Mesendoderm (in vitro differentiated cells): Measurements from ENCODE around the gene CERS4.

ENCODE experiments used
- DNase-seq: peaks from one replicate; pipeline ENCODE4 v3.0.0; 2013
- H2AK5ac ChIP-seq: 2 replicates; pipeline ENCODE4 v1.6.1; 2013; ENCODE audit warnings: low read length, inconsistent platforms
- H2BK120ac ChIP-seq: 2 replicates; pipeline ENCODE4 v1.6.1; 2013; ENCODE audit warnings: low read depth, mild to moderate bottlenecking, low read length, moderate library complexity, mixed read lengths
- H2BK15ac ChIP-seq: replicated peaks from 2 replicates; pipeline ENCODE4 v1.6.1; 2013; ENCODE audit warnings: low read depth, mild to moderate bottlenecking, moderate library complexity
- H2BK5ac ChIP-seq: 2 replicates; pipeline ENCODE4 v1.6.1; 2013; ENCODE audit warnings: low read length, inconsistent platforms
- H3K18ac ChIP-seq: 2 replicates; pipeline ENCODE4 v1.6.1; 2013; ENCODE audit warnings: mild to moderate bottlenecking, low read length, mixed read lengths
- H3K23ac ChIP-seq: one replicate; pipeline ENCODE4 v1.6.1; 2013; ENCODE audit warnings: low read length
- H3K27ac ChIP-seq: 2 replicates; pipeline ENCODE4 v1.5.1; 2013; ENCODE audit warnings: low read depth, mild to moderate bottlenecking, inconsistent platforms, low read length, moderate library complexity
- H3K27me3 ChIP-seq: 2 replicates; pipeline ENCODE4 v1.6.1; 2013; ENCODE audit warnings: low read length, control low read depth, mild to moderate bottlenecking, inconsistent platforms; ENCODE audit not compliant: insufficient read depth, poor library complexity
- H3K36me3 ChIP-seq: 2 replicates; pipeline ENCODE4 v1.6.1; 2013; ENCODE audit warnings: low read length, inconsistent platforms; ENCODE audit not compliant: control insufficient read depth, insufficient read depth
- H3K4ac ChIP-seq: one replicate; pipeline ENCODE4 v1.6.1; 2013; ENCODE audit warnings: low read depth, mild to moderate bottlenecking, low read length, moderate library complexity
- H3K4me1 ChIP-seq: 2 replicates; pipeline ENCODE4 v1.6.1; 2013; ENCODE audit warnings: low read depth, low read length, inconsistent platforms; ENCODE audit not compliant: control insufficient read depth
- H3K4me2 ChIP-seq: 2 replicates; pipeline ENCODE4 v1.6.1; 2013; ENCODE audit warnings: low read length
- H3K4me3 ChIP-seq: 2 replicates; pipeline ENCODE4 v1.5.1; 2013; ENCODE audit warnings: mild to moderate bottlenecking, low read length
- H3K56ac ChIP-seq: one replicate; pipeline ENCODE4 v1.6.1; 2013; ENCODE audit warnings: low read length
- H3K79me1 ChIP-seq: 2 replicates; pipeline ENCODE4 v1.6.1; 2013; ENCODE audit warnings: low read length, inconsistent platforms
- H3K79me2 ChIP-seq: 2 replicates; pipeline ENCODE4 v1.6.1; 2013; ENCODE audit warnings: mild to moderate bottlenecking, low read length; ENCODE audit not compliant: control insufficient read depth, insufficient read depth
- H3K9ac ChIP-seq: 2 replicates; pipeline ENCODE4 v1.6.1; 2013; ENCODE audit warnings: low read length, inconsistent platforms
- H4K5ac ChIP-seq: one replicate; pipeline ENCODE4 v1.6.1; 2013; ENCODE audit warnings: low read length
- H4K8ac ChIP-seq: one replicate; pipeline ENCODE4 v1.6.1; 2013; ENCODE audit warnings: low read depth, mild to moderate bottlenecking, control low read depth, low read length, moderate library complexity
- WGBS: extraction: QIAGEN DNeasy Blood & Tissue Kit; methylation state at CpG from one replicate; pipeline ENCODE4 v1.1.7; 2013; ENCODE audit warnings: low lambda C conversion rate, missing lambda C conversion rate; ENCODE audit not compliant: insufficient coverage; ENCODE audit errors: extremely low coverage; 5-methylcytosine and 5-hydroxymethylcytosine counted together

CERS4 gene

DNA sequence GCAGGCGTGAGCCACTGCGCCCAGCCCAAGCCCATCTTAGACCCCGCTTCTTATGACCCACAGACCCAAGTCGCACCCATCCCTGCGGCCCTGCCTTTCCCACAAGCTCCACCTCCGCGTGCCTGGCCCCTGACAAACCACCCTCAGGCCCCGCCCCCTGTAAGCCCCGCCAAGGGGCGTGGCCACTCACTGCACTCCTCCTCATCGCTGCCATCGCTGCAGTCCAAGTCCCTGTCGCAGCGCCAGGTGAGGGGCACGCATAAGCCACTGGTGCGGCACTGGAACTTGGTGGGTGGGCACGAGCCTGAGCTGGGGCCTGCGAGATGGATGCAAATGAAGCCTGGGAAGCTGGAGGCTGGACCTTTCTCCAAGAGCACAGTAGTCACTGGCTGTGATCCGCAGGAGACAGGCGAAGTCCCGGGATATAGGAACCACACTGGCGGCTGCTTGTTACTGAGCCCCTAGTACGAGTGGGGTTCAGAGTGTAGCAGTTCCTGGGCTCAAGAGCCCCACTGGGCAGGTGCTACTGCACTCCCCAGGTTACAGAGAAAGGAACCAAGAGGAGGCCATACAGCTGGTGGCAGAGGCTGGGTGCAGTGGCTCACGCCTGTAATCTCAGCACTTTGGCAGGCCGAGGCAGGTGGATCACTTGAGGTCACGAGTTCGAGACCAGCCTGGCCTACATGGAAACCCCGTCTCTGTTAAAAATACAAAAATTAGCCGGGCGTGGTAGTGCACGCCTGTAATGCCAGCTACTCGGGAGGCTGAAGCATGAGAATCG, 95.9 kb downstream of the CERS4 start:
- no peak overlapping the region for H3K18ac ChIP-seq
- no peak overlapping the region for H3K4ac ChIP-seq
- H3K79me1 ChIP-seq = peaks cover 6% of the 10 kb centered on the region
- no peak overlapping the region for H3K9ac ChIP-seq
- no peak overlapping the region for H3K27ac ChIP-seq
- WGBS = no CpG with 5 or more reads among the region's 33 CpGs
- no peaks in the 10 kb centered on the region for H3K27me3 ChIP-seq
- no peak overlapping the region for H3K4me2 ChIP-seq
- H2BK5ac ChIP-seq = no peak overlapping the region
- H3K79me2 ChIP-seq = peaks cover 2% of the 10 kb centered on the region
- peak overlapping the region; percentile 15 for H3K56ac ChIP-seq
- H2AK5ac ChIP-seq = no peak overlapping the region
- DNase-seq = peak; percentile 82
- H3K4me3 ChIP-seq = no peak overlapping the region
- no peak overlapping the region for H3K23ac ChIP-seq
- no peak overlapping the region for H2BK120ac ChIP-seq
- H3K4me1 ChIP-seq = no peaks in the 10 kb centered on the region
- no peaks in the 10 kb centered on the region for H3K36me3 ChIP-seq
- no peak overlapping the region for H4K5ac ChIP-seq
- H4K8ac ChIP-seq = no peak overlapping the region
- H2BK15ac ChIP-seq = no peak overlapping the region

DNA sequence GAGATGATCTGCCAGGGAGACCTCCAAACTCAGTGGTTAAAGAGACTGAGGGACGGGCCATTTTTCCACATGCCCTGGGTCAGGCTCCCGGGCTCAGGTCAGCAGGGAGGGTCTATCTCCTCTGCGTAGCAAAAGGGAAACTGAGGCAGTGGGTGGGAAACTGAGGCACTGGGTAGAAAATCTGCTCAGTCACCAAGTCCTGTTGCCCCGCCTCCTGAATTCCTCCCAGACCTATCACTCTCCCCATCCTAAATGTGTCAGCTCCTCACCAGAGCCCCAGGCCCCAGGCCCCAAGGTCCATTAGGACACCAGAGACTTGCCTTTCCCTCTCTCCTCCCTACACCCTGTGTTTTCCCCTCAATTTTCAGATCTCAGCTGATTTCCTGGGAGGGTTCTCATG, 96.6 kb downstream of the CERS4 start:
- no peaks in the 10 kb centered on the region for H3K27me3 ChIP-seq
- H3K4ac ChIP-seq = no peak overlapping the region
- H2BK15ac ChIP-seq = no peak overlapping the region
- DNase-seq = no peak
- no peaks in the 10 kb centered on the region for H3K4me1 ChIP-seq
- no peak overlapping the region for H3K4me2 ChIP-seq
- no peak overlapping the region for H4K5ac ChIP-seq
- H2BK5ac ChIP-seq = no peak overlapping the region
- H3K27ac ChIP-seq = no peak overlapping the region
- no peak overlapping the region for H3K23ac ChIP-seq
- H2BK120ac ChIP-seq = no peak overlapping the region
- no peak overlapping the region for H3K4me3 ChIP-seq
- H3K79me2 ChIP-seq = peaks cover 2% of the 10 kb centered on the region
- H4K8ac ChIP-seq = no peak overlapping the region
- WGBS = no CpG with 5 or more reads among the region's 4 CpGs
- H2AK5ac ChIP-seq = no peak overlapping the region
- no peak overlapping the region for H3K18ac ChIP-seq
- H3K36me3 ChIP-seq = no peaks in the 10 kb centered on the region
- H3K9ac ChIP-seq = no peak overlapping the region
- H3K79me1 ChIP-seq = peaks cover 6% of the 10 kb centered on the region
- H3K56ac ChIP-seq = no peak overlapping the region

DNA sequence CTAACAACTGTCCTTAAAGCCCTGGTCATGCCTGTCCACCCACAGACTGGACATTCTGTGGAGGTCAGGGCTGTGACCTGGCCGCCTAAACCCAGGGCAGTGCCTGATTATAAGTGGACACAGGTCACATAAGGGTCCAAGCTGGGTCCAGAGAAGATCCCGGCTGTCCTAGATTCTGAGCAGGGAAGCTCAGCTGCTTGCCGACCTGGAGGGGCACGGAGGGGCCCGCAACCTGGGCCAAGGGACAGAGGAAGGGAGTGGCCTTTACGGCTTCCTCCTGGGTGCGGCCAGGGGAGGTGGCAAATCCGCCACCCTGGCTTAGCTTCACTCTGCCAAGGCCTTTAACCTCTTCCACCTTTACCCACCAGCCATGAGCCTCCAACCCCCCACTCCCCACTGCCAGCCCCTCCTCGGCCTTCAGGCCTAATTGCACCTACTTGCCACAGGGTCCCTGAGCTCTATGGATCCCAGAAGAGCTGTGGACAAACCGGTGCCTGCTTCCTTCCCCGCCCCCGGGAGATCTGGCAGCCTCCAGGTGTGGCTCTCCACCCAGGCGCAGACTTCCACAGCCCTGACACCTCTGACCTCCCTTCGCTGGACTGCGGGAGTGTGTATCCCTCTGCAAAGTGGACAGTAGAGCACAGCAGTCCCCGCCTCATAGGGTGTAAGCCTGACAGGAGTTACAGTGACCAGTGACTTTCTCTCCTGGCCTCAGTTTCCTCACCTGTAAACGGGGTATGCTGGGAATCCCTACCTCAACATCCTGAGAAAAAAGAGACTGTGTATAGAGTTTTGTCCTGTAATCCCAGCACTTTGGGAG, 97.3 kb downstream of the CERS4 start:
- no peak for DNase-seq
- no peak overlapping the region for H2BK120ac ChIP-seq
- H2BK5ac ChIP-seq = no peak overlapping the region
- no peak overlapping the region for H3K4ac ChIP-seq
- H3K36me3 ChIP-seq = no peaks in the 10 kb centered on the region
- no peak overlapping the region for H3K27ac ChIP-seq
- no peaks in the 10 kb centered on the region for H3K27me3 ChIP-seq
- H3K4me2 ChIP-seq = no peak overlapping the region
- H3K4me3 ChIP-seq = no peak overlapping the region
- no peak overlapping the region for H4K5ac ChIP-seq
- H3K56ac ChIP-seq = peak overlapping the region; percentile 17
- peaks cover 2% of the 10 kb centered on the region for H3K79me2 ChIP-seq
- H3K79me1 ChIP-seq = peaks cover 6% of the 10 kb centered on the region
- peak overlapping the region; percentile 26 for H3K9ac ChIP-seq
- H3K4me1 ChIP-seq = no peaks in the 10 kb centered on the region
- no CpG with 5 or more reads among the region's 17 CpGs for WGBS
- H3K18ac ChIP-seq = no peak overlapping the region
- H2BK15ac ChIP-seq = no peak overlapping the region
- no peak overlapping the region for H2AK5ac ChIP-seq
- H4K8ac ChIP-seq = no peak overlapping the region
- H3K23ac ChIP-seq = no peak overlapping the region

DNA sequence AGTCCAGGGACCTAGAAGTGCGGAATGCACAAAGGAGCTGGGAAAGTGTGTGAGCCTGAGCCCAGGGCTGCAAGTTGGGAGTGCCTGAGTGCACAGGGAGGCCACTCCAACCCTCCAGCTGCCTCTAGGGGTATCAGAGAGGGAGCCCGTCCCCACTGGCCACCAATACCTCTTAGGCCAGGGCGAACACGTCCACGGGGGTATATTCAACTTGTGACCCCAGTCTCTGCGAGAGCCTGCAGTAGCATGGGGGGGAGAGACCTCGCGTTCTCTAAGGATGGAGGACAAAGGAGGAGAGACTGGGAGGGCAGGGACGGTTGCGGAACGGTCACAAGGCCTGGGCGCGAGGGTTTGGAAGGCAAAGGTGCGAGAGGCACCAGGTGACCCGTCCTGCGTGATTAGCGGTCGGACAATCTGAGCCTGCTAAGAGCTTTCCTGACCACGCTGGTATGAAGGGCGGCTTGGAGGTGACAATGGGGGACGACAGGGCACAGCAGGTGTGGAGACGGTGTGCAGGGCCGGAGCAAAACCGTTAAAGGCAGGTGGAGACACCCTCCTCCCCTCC, 98.3 kb downstream of the CERS4 start:
- Histone ChIP-seq H4K8ac (no peak overlapping the region), H3K79me1 (peaks cover 6% of the 10 kb centered on the region), H3K27ac (no peak overlapping the region), H2BK5ac (no peak overlapping the region), H4K5ac (no peak overlapping the region), H3K9ac (peak overlapping the region; percentile 87), H3K18ac (no peak overlapping the region), H3K36me3 (no peaks in the 10 kb centered on the region), H2BK15ac (no peak overlapping the region), H3K56ac (peak overlapping the region; percentile 94), H2AK5ac (peak overlapping the region; percentile 80), H3K4me3 (peak overlapping the region; percentile 67), H3K4me1 (no peaks in the 10 kb centered on the region), H3K27me3 (no peaks in the 10 kb centered on the region), H2BK120ac (no peak overlapping the region), H3K4me2 (peak overlapping the region; percentile 98), H3K23ac (peak overlapping the region; percentile 84), H3K4ac (no peak overlapping the region), H3K79me2 (peaks cover 2% of the 10 kb centered on the region)
- WGBS = no CpG with 5 or more reads among the region's 24 CpGs
- peak; percentile 40 for DNase-seq

DNA sequence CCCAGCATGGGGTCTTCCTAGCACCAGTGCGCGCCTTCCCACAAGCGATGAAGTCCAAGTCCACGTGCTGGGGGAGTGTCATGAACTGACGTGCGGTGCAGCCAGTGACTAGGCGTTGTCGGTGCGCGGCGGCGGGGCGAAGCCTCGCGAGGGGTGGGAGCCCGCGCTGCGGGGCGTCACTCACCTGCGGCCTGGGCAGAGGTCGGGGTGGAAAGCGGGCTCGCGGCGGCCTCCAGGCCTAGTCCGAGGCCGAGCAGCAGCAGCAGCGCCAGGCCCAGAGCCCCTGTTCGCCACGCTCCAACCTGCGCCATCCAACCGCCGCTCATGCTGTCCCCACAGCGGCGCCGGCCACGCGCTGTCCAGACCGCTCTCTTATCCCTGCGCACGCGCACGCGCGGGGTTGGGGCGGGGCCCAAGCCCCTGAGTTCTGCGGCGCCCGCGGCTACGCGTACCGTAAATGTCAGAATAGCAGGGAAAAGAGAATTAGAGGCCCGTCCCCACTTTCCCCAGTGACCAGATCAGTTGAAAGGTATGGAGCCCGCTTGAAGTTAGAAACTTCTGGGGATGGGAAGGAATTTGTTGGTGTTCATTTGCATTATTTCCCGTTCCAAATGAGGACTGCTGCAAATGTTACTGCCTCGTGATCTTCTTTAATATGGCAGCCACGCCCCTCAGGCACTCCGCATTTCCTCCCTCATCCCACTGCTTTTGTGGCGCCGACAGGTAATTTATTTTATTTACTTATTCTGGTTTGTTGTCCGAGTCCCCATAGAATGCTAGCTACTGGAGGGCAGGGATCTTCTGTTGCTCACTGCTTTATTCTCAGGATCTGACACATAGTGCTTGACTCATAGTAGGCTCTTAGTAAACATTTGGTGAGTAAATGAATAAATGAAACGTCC, 99.0 kb downstream of the CERS4 start, which contains the start of gene CD320:
Gene CD320, minus strand, starts transcription at position 394 of the 902 bp plus-strand sequence. Its CDS starts 68 bp downstream, at position 326.
- H3K4me2 ChIP-seq = peak within 1 kb of the TSS; percentile 98
- peak within 1 kb of the TSS; percentile 80 for H2AK5ac ChIP-seq
- no CpG with 5 or more reads among the region's 63 CpGs for WGBS
- H3K4me1 ChIP-seq = no peaks in the 10 kb centered on the region
- H2BK120ac ChIP-seq = no peak within 1 kb of the TSS
- peak within 1 kb of the TSS; percentile 87 for H3K9ac ChIP-seq
- peaks cover 6% of the 10 kb centered on the region for H3K79me1 ChIP-seq
- H3K36me3 ChIP-seq = no peaks in the 10 kb centered on the region
- no peak within 1 kb of the TSS for H3K27ac ChIP-seq
- peak within 1 kb of the TSS; percentile 84 for H3K23ac ChIP-seq
- no peak within 1 kb of the TSS for H3K18ac ChIP-seq
- H3K79me2 ChIP-seq = peaks cover 2% of the 10 kb centered on the region
- peak; percentile 94 for DNase-seq
- no peak within 1 kb of the TSS for H4K8ac ChIP-seq
- peak within 1 kb of the TSS; percentile 67 for H3K4me3 ChIP-seq
- no peaks in the 10 kb centered on the region for H3K27me3 ChIP-seq
- H2BK5ac ChIP-seq = no peak within 1 kb of the TSS
- H3K56ac ChIP-seq = peak within 1 kb of the TSS; percentile 94
- H4K5ac ChIP-seq = no peak within 1 kb of the TSS
- no peak within 1 kb of the TSS for H2BK15ac ChIP-seq
- no peak within 1 kb of the TSS for H3K4ac ChIP-seq
